NCI-H2196 (cell line): ENCODE results near the gene COL15A1.
"Not testable (repeated sequence)": the region's sequence is repeated elsewhere in the genome, so short reads cannot be mapped to it uniquely, and the experiment has no call there.

Source experiments
- DNase-seq: peaks from one replicate; lab custom pipeline; 2025; ENCODE audit not compliant: unreplicated experiment; lab: John Stamatoyannopoulos, UW

COL15A1 gene

GRCh38 chr9:99075246-99075912, 131.7 kb downstream of the COL15A1 start:
- DNase-seq: no peak

GRCh38 chr9:99076030-99076429, 132.3 kb downstream of the COL15A1 start:
- DNase-seq: no peak

- no peak for DNase-seq
Observed at GRCh38 chr9:99076483-99077171, 132.9 kb downstream of the COL15A1 start.

GRCh38 chr9:99078717-99079116, 135.0 kb downstream of the COL15A1 start:
- no peak for DNase-seq

- no peak for DNase-seq
Observed at GRCh38 chr9:99079542-99079941, 135.8 kb downstream of the COL15A1 start.

GRCh38 chr9:99083051-99083450, 139.3 kb downstream of the COL15A1 start:
- no peak for DNase-seq

GRCh38 chr9:99085949-99086948, 142.5 kb downstream of the COL15A1 start:
- no peak for DNase-seq

GRCh38 chr9:99087462-99087861, 143.8 kb downstream of the COL15A1 start:
- DNase-seq: no peak

- DNase-seq: no peak
Observed at GRCh38 chr9:99090336-99091130, 146.8 kb downstream of the COL15A1 start.

GRCh38 chr9:99092643-99093491, 149.2 kb downstream of the COL15A1 start:
- DNase-seq: no peak

GRCh38 chr9:99093492-99093791, 149.7 kb downstream of the COL15A1 start:
- DNase-seq: no peak

- no peak for DNase-seq
Observed at GRCh38 chr9:99095565-99095964, 151.9 kb downstream of the COL15A1 start.

- no peak for DNase-seq
Observed at GRCh38 chr9:99096409-99096808, 152.7 kb downstream of the COL15A1 start.

- not testable (repeated sequence) for DNase-seq
Observed at GRCh38 chr9:99099806-99100585, 156.3 kb downstream of the COL15A1 start.

- DNase-seq: no peak
Observed at GRCh38 chr9:99101271-99101670, 157.6 kb downstream of the COL15A1 start.

GRCh38 chr9:99101812-99102211, 158.1 kb downstream of the COL15A1 start:
- no peak for DNase-seq

GRCh38 chr9:99103054-99103895, 159.6 kb downstream of the COL15A1 start:
- no peak for DNase-seq

- DNase-seq: no peak
Observed at GRCh38 chr9:99103901-99104458, 160.3 kb downstream of the COL15A1 start.
